SHP77 (cell line): Measurements from ENCODE around the gene DPP4.
"Not testable (repeated sequence)": the region's sequence is repeated elsewhere in the genome, so short reads cannot be mapped to it uniquely, and the experiment has no call there.

ENCODE experiments used
- DNase-seq, 2 experiments: peaks; one replicate each; lab custom pipeline; 2025; lab: John Stamatoyannopoulos, UW

The DPP4 gene

GRCh38 chr2:162057426-162057825, 16.6 kb downstream of the DPP4 start:
- DNase-seq, result no peak

DNA sequence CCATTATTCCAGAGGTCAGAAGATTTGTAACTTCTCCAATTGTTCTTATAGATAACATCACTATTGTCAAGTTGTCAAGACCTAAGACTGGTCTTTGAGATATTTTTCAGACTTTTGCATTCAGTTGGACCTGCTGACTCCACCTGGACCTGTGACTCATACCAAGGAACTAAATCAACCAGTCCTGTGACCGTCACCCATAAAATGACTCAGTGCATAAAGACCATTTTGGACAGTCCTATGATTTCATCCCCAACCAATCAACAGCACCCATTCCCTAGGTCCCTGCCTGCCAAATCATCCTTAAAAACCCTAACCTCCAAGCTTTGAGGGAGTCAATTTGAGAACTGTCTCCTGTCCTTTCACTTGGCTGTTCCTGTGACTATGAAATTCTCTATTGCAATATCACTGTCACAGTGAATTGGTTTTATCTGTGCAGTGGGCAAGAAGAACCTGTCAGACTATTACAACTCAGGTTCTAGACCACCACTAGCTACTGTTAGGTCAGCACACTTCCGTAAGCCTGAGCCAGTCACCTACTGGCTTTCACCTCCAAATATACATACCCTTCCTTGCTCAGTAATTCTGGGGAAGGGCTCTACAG, 17.1 kb downstream of the DPP4 start:
- DNase-seq, result no peak

DNA sequence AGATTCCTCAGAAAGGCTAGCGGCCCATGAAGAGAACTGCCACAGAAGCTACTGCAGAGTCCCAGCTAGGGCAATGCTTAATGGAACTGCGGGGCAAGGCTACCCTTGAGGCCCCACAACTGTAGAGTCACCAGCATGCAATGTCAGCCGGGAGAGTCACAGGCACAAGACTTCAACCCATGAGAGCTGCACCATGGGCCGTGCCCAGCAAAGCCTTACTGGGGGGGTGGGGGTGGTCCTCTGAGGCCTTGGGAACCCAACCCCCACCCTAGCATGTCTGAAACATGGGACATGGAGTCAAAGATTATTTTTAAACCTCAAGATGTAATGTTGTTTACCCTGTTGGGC, 20.2 kb downstream of the DPP4 start:
- no peak for DNase-seq

DNA sequence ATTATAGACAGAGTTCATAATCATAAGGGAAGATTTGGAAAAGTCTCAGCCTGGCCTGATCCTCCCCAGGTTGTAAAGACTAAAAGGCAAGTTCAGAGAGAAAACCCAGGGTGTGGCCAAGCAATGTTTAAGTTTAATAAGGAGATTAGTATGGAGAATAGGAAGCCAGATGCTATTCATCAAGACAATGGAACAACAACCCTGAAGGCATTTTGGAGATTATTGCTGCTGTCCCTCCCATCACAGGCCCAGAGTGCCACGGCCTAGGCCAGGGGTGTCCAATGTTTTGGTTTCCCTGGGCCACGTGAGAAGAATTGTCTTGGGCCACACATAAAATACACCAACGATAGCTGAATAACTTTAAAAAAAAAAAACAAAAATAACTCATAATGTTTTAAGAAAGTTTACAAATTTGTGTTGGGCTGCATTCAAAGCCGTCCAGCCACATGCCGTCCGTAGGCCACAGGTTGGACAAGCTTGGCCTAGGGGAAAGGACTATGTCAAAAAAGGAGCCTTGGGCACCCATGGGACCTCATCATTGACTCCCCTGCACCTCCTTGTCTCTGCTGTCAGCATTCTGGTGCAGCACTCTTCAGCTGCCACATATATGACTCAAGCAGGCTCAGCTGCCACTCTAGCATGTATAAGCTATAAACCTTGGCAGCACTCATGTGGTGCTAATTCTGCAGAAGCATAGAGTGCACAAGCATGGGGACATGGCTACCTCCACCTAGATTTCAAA, 20.8 kb downstream of the DPP4 start:
- DNase-seq, result no peak

GRCh38 chr2:162050513-162050961, 23.5 kb downstream of the DPP4 start:
- no peak for DNase-seq

DNA sequence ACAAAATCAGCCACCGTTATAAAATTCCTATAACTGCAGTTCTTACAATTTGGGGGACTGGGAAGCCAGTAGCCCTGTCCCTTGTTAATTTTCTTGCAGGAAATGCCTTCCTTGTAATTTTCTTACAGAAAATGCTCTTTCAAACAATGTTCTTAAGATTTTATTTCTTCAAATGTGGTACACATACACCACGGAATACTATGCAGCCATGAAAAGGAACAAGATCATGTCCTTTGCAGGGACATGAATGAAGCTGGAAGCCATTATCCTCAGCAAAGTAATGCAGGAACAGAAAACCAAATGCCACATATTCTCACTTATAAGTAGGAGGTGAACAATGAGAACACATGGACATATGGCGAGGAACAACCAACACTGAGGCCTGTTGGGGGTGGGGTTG, 24.9 kb downstream of the DPP4 start:
- not testable (repeated sequence) for DNase-seq

GRCh38 chr2:162044586-162044985, 29.4 kb downstream of the DPP4 start:
- DNase-seq, result no peak

DNA sequence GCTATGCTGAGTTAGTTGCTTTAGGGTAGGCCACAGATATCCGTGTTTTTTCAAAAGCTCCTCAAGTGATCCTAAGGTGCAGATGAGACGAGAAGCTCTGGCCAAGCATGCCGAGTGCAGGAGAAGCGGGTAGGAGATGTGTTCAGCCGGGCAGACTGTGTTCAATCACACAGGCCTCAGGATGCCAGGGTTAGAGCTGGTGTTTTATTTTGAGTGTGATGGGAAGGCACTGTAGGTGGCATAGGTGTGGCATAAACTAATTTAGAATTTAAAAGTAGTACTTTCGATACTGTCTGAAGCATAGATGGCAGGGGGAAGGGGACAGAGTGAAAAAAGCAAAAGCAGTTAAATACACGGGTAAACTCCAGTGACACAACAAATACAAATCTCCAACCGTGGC, 30.9 kb downstream of the DPP4 start:
- DNase-seq, result no peak

DNA sequence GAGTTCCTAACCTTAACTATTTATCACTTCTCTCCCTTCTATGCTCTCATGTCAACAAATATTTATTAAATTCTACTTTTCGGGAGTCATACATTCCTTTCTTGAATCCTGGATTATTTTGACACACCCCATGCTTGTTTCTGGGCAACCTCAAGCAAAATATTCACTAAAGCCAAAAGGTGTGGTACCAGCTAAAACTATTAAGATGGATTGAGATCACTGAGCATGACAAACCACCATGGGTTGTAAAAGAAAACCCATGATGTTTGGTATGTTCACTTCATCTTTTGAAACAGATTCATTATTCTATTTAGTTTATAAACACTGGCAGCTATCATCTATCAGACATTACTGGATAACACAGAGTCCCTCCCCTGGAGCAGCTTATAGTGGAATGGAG, 32.5 kb downstream of the DPP4 start:
- no peak for DNase-seq

- no peak for DNase-seq
Measured at GRCh38 chr2:162038725-162039124, 35.3 kb downstream of the DPP4 start.

DNA sequence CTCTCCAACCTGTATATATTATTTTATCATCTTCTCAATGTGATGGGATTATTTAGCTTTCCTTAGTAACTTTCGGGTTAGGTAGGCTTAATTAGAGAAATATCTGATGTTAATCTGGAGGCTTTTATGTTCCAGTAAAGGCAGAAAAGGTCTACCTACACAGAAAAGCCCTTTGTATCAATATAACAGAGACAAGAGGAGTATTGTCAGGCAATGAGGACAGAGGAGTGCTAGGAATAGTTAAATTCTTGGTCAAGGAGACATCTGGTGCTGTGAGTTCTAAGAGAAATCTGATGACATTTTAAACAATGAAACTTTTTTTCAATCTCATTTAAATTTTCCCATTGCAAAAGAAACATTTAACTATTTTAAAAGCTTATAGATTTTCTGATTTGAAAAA, 36.1 kb downstream of the DPP4 start:
- DNase-seq, result no peak

DNA sequence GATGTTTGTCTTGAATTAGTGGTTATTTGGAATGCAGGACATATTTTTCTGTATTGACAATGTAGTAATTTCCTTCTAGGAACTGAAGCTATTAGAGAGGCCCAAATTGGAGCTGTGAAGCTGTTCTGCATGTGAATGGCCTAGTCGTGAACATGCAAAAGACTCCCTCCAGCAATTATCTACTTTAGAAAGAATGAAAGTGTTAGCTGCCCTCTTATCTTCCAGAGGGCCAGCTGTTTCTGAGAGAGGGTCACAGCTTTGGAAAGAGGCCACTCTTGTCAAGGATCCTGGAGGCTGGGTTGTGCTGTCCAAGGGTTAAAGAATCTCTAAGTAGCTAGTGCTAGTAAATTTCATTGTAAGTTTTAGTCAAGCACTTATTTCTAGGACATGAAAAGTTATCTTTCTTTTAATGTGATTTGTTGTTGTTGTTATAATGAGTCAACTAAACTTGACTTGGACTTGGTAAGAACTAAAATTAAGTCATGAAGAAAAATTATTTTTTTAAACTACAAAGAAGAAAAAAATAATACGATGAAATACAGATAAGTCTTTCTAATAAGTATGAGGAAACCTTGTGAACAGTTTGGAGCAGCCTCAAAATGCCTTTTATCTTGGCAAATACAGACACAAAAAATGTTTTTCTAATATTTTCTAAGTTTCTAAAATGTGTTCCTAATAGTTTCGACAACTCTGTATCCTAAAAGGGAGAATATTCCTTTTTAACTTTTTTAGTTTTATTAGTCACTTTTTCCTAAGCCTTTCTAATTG, 36.8 kb downstream of the DPP4 start:
- no peak for DNase-seq

GRCh38 chr2:162035981-162036380, 38.0 kb downstream of the DPP4 start:
- no peak for DNase-seq

- DNase-seq, result no peak
Measured at GRCh38 chr2:162030363-162031190, 43.4 kb downstream of the DPP4 start.

- no peak for DNase-seq
Measured at GRCh38 chr2:162029287-162029901, 44.6 kb downstream of the DPP4 start.

GRCh38 chr2:162028511-162028910, 45.5 kb downstream of the DPP4 start:
- DNase-seq, result no peak

- DNase-seq, result no peak
Measured at GRCh38 chr2:162025121-162025911, 48.7 kb downstream of the DPP4 start.

DNA sequence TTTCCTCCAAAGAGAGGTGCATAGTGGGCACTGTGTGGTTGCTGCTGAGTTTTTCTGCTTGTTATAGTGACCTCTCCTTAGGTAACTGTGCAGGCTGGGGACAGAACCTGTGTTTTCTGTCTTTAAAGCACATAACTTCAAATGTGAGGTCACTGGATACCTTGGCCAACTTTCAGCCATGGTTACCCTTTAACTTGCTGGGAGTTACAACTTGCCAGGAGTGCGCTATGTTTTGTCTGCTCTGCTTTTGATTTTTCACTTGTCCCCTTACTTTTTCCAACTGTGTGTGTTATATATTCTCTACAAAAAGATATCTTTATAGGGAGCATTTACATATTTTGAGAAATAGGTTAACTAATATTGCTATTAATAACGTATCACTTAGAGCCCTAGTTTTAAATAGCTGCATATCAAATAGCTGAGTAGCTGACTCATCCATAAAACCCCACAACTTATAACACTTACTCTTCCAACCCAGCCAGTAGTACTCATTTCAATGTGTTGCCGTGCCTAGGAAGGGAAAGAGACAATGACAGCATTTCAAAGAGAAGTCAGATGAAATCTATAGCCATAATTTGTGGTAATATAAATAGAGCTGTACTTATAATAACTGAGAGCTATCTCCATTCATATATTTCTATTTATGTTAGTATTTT, 51.6 kb downstream of the DPP4 start:
- no peak for DNase-seq

DNA sequence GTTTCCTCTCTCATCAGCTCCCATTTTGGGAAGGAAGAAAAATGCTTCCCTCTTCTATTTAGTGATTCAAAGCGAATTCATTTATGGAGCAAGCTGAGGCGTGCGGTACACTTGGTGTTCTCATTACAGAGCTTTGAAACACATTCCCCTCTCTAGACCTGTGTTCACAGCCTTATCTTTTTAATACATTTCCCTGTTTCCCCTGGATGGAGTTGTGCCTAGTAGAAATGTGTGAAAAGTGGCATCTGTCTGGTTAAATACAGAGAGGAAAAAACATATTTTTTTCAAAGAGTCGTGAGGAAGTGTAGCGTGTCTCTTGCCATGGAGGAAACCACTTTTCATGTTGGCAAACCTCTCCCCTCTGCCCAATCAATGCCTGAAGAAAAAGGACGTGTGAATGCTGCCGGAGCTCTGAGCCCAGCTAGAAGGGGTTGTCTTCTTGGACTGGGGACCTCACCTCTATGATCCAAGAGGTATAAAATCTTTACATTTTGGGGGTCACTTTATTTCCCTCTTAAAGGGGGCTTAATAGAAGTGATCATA, 52.4 kb downstream of the DPP4 start:
- DNase-seq, result no peak

DNA sequence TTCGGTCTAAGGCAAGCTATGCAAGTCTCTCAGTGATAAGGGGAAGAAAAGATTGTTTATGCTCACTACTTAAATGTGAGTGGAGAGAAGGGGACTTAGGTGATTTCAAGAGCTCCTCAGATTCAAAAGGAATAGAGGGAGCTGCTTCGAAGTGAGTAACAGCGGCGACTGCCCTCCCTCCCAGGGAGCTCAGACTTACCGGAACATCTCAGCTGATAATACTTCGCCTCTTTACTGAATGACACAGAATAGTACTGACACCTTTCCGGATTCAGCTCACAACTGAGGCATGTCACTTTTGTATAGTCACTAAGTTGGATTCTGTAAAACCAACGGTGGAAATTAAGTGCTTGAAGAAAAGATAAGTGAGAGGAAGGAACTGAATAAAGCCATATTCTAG, 55.5 kb downstream of the DPP4 start:
- no peak for DNase-seq
